Testis (tissue), 2 donors: Measurements from ENCODE around the gene ZNF76.

Experiments used
- CTCF ChIP-seq, 3 experiments: fragments of 450-650 bp in 2 of 3; fragments of 200-600 bp in 1 of 3; sonication (generic) in 1 of 3; IDR thresholded peaks; one replicate each; pipeline ENCODE4 v1.5.1; 2016 to 2019; ENCODE audit warnings: antibody characterized with exemption in 3 of 3, mild to moderate bottlenecking in 2 of 3, moderate library complexity in 1 of 3
- POLR2A ChIP-seq: fragments of 450-650 bp; IDR thresholded peaks from one replicate; pipeline ENCODE4 v1.6.1; 2017; ENCODE audit warnings: antibody characterized with exemption, mild to moderate bottlenecking, moderate library complexity

GRCh38 chr6:35295036-35295435, 35.5 kb downstream of the ZNF76 start:
- TF ChIP-seq CTCF (IDR thresholded peaks at IDR 0.05) = no peak
- TF ChIP-seq POLR2A = no peak
